Measurements from ENCODE around the gene ALDH3B1.

ALDH3B1 gene

GRCh38 chr11:68032997-68033707 is 23.0 kb downstream of the ALDH3B1 start:
- no peak for DNase-seq

GRCh38 chr11:68033708-68034045 is 23.6 kb downstream of the ALDH3B1 start:
- no peak for DNase-seq

- no peak for DNase-seq
These were observed 25.2 kb downstream of the ALDH3B1 start for GRCh38 chr11:68035266-68035876.

DNA sequence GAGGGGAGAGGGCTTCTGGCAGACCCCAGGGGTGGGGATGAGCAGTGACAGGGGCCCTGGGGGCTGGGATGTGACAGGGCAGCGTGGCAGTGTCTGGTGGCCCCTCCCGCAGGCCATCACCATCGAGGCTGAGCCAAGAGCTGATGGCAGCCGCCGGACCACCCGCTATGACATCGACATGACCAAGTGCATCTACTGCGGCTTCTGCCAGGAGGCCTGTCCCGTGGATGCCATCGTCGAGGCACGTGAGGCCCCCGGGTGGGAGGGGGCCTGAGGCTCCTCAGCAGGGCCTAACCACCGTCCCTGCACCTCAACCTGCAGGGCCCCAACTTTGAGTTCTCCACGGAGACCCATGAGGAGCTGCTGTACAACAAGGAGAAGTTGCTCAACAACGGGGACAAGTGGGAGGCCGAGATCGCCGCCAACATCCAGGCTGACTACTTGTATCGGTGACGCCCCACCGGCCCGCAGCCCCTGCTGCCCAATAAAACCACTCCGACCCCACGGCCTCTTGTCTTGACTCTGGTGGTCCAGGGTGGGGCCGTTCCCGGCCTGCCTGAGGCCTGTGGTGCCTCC is 26.1 kb downstream of the ALDH3B1 start:
- no peak for DNase-seq

DNA sequence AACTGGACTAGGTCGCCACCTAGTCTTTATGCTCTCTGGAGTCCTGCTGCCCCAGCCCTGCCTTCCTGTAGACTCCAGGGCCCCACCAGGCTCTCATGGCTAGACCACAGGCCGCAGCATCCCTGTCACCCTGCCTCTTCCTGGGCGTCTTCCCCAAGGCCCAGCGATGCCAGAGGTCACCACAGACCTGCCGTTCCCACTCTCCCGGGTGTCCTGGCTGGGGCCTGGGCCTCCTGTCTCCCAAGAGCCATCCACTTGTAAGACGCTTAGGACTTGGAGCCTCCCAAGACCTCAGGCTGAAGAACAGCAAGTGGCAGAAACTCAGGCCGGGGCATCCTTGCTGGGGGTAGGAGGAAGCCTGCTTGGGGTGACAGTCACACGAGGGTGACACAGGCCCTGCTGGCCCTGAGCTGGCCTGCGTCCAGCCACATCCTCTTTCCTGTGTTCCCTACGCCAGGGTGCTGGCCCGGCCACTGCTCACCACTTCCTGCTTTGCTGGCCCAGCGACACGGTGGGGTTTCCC is 26.7 kb downstream of the ALDH3B1 start:
- DNase-seq, result no peak

GRCh38 chr11:68037411-68038225 is 27.5 kb downstream of the ALDH3B1 start:
- DNase-seq, result no peak

DNA sequence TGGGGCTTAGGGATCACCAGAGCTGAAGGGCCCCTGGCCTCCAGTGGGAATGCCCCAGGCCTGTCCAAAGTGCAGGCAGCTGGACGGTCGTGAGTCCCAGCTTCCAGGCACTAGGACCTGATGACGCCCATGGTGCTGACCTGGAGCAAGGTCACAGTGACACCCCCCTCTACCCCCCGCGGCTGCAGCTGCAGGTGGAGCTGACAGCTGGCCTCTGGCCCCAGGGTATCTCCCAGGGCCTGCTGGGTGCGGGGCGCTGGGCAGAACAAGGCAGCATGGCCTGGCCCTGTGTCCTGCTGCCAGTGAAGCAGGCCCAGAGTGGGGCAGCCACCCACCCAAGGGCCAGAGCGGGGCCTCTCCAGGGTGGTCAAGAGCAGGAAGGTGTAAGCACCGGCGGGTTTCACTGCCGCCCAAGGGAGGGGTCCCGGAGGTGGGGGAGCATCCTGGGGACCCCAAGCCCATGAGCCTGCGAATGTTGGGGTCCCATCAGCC is 28.1 kb downstream of the ALDH3B1 start:
- DNase-seq, result no peak

- no peak for DNase-seq
These were observed 28.8 kb downstream of the ALDH3B1 start, which contains the start of gene TCIRG1 for GRCh38 chr11:68038718-68039525. TSS of gene TCIRG1 (plus strand) at chr11:68039025. CDS start at chr11:68041272, 2,247 bp downstream.

DNA sequence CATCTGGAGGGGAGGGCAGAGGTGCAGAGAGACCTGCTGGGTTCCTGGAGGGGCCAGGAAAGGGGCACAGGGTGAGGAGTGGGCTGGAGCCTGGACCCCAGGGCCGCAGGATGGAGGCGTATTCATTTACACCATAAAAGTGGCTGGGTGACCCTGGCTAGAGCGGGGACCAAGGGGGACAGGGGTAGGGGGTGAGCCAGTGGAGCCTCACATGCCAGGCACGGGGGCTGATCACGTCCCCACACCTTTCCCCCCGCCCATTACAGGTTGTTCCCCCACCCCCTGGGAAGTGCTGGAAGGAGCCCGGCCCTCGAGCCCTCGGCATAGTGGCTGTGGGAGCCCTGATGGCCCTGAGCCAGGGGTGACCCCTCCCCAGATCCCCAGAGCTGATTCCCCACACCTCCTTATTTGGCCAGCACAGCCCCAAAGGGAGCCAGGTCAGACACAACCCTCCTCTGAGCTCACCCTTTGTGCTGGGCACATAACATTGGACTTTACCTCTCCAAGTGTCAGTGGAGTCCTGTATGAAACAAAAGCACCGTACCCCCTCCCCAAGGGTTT is 29.5 kb downstream of the ALDH3B1 start:
- DNase-seq, result no peak

- DNase-seq, result no peak
These were observed 30.2 kb downstream of the ALDH3B1 start for GRCh38 chr11:68040101-68040956.

DNA sequence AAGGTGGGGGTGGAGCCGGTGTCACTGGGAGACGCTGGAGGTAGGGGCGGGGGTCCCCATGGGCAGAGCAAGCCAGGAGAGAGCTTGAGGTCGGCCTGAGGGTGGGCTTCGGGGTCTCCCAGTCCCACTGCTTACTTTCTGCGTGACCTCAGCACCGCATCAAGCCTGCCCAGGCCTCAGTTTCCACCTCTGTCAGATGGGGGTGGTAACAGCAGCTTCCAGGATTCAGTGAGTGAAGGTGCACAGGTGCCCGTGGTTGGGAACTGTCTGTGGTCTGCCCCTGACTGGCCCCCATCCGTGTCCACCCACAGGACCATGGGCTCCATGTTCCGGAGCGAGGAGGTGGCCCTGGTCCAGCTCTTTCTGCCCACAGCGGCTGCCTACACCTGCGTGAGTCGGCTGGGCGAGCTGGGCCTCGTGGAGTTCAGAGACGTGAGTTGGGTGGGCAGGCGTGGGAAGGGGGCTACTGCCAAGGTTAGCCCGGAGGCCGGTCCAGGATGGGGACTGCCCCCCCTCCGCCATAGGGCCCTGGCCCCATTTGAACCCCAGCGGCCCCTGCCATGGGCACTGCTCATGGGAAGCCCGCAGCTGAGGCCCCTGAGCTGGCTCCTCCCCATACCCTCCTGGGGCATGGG is 30.9 kb downstream of the ALDH3B1 start:
- no peak for DNase-seq

DNA sequence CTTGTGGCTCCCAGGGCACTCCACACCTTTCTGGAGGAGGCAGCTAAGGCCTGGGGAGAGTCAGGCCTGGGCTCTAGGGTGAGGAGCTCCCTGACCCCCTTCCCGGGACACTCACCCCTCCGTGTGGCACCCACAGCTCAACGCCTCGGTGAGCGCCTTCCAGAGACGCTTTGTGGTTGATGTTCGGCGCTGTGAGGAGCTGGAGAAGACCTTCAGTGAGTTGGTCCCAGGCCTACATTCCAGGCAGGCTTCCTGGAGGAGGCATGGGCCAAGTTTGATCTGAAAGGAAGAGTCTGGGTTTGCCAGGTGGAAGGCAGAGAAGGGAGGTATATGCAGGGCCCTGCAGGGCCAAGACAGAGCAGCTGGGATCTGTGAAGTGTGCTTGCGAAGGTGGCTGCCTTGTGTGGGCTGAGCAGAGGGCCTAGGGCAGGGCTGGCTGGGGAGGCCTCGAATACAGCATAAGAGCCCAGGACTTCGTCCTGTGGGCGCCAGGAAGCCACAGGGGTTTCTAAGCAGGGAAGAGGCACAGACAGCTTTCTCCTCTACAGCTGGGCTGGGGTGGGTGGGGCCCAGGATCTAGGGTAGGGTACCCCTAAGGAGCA is 31.6 kb downstream of the ALDH3B1 start:
- no peak for DNase-seq

DNA sequence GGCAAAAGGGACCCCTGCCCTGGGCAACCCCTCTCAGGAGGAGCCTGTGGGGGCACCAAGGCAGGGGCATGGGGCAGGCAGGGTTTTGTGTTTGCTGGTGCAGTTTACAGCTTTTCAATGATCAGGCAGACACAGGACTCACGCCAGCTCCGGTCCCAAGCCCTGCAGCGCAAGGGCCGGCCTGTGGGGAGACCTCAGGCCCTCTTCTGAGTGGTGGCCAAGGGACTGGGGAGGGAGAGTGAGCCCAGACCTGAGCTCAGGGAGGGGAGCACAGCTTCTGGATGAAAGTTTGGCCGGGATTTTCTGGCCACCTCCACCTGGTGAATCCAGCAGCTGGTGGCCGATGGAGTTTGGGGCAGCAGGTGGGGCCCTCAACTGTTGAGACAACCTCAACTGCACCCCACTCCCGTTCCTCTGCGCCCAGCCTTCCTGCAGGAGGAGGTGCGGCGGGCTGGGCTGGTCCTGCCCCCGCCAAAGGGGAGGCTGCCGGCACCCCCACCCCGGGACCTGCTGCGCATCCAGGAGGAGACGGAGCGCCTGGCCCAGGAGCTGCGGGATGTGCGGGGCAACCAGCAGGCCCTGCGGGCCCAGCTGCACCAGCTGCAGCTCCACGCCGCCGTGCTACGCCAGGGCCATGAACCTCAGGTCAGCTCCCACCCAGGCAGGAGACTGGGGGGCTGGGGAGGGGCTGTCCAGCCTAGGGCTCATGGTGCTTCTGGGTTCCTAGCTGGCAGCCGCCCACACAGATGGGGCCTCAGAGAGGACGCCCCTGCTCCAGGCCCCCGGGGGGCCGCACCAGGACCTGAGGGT is 32.3 kb downstream of the ALDH3B1 start:
- no peak for DNase-seq

DNA sequence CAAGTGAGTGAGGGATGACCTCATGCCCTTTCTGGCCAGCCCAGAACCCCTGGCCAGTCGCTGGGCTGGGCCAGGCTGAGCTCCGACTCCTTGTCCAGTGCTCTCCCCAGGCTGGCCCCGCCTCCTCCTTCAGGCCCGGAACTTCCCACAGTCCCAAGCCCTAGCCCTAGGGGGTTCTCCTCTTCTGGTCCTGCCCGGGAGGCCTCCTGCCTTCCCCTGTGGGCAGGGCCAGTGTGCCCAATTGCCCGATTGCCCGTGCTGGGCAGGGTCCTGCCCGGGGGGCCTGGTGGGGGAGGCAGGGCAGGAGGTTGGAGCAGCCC is 32.9 kb downstream of the ALDH3B1 start:
- no peak for DNase-seq

DNA sequence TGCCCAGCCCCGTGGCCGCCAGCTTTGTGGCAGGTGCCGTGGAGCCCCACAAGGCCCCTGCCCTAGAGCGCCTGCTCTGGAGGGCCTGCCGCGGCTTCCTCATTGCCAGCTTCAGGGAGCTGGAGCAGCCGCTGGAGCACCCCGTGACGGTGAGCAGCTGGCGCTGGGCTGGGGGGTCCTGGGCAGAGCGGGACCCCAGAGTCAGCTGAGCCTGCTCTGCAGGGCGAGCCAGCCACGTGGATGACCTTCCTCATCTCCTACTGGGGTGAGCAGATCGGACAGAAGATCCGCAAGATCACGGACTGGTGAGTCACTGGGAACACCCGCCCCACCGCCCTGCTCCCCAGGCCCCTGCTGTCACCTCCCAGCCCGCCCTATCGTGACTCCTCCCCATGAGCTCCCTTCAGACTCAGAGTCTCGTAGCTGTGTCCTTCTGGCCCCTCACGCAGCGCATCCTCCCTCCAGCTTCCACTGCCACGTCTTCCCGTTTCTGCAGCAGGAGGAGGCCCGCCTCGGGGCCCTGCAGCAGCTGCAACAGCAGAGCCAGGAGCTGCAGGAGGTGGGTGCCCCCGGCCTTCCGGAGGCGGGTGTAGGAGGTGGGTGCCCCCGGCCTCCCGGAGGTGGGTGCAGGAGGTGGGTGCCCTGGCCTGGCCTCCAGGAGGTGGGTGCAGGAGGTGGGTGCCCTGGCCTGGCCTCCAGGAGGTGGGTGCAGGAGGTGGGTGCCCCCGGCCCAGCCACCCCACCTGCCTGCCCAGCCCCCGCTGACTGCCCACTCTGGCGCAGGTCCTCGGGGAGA is 33.4 kb downstream of the ALDH3B1 start:
- no peak for DNase-seq

DNA sequence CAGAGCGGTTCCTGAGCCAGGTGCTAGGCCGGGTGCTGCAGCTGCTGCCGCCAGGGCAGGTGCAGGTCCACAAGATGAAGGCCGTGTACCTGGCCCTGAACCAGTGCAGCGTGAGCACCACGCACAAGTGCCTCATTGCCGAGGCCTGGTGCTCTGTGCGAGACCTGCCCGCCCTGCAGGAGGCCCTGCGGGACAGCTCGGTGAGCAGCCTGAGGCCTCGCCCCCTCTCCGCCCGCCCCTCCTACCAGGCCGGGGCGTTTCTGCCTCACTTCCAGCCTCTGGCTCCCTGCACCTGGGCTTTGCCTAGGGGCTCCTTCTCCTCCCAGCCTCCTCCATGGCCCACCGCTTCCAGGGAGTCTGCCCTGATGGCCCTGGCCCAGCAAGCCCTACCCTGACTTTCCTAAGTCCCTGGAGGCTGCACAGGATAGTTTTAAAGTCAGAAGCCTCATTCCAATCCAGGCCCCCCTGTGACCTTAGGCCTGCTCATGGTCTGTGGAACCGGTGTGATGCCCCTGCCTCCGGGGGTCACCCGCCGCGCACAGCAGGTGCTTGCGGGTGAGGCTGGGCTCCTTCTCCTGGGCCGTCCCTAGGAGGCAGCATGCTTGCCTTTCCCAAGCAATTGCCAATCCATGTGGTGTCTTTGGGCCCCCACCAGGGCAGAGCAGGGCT is 34.2 kb downstream of the ALDH3B1 start:
- DNase-seq, result no peak

DNA sequence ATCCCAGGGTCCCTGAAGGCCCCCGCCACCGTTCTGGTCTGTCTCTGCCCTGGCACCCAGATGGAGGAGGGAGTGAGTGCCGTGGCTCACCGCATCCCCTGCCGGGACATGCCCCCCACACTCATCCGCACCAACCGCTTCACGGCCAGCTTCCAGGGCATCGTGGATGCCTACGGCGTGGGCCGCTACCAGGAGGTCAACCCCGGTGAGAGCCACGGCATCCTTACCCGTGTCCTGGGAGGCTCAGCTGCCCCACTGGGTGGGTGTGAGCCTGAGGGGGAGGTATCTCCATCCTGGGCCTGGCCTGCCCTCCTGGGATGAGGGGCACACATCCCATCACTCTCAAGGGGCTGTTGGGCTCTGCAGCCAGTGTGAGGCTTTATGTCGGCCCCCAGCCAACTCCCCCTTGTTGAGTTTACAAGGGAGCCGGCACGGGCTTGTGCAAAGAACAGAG is 34.8 kb downstream of the ALDH3B1 start:
- DNase-seq, result no peak

Measured in NCI-H1105 treated with DMSO at 0.1 percent for 48 hours (cell line).